Panc1 (cell line): ENCODE data around the gene SAMD4B. TPM values are rescaled to one million over a fixed set of nuclear protein-coding genes. Genes with fewer than 3 reads are reported as not detected.

Source experiments
- ATAC-seq: fragments of 200-7000 bp; cut with Tn5 transposase; 2 replicates; pipeline ENCODE4 v1.9.1; 2020; ENCODE audit warnings: mild to moderate bottlenecking, moderate library complexity
- BruUV-seq: library from RNA; stranded (reverse); fragments of 400-500 nt; replicated peaks from 2 replicates; lab custom pipeline; 2021; lab: Mats Ljungman, UMichigan
- CTCF ChIA-PET: fragments of 300-600 bp; sonication (Branson Sonifier 250); formaldehyde crosslinking; loops from one replicate; lab custom pipeline; 2022; ENCODE audit warnings: antibody characterized with exemption; lab: Charles Lee
- POLR2A ChIA-PET: fragments of 300-600 bp; sonication (Branson Sonifier 250); formaldehyde crosslinking; loops from one replicate; lab custom pipeline; 2022; ENCODE audit warnings: antibody characterized with exemption; lab: Charles Lee
- DNase-seq: peaks from one replicate; pipeline ENCODE4 v3.0.0-alpha.2; 2010; ENCODE audit warnings: low read depth, low spot score
- H3K27ac ChIP-seq: 2 replicates; pipeline ENCODE4 v1.5.1; 2011; ENCODE audit warnings: mild to moderate bottlenecking, low read length, inconsistent platforms
- H3K27me3 ChIP-seq: fragments of 200-500 bp; sonication (Bioruptor generic); 2 replicates; pipeline ENCODE4 v1.6.0; 2014; ENCODE audit warnings: low read length, inconsistent platforms; ENCODE audit not compliant: control insufficient read depth, insufficient read depth
- H3K36me3 ChIP-seq: fragments of 200-500 bp; sonication (Bioruptor generic); 2 replicates; pipeline ENCODE4 v1.5.1; 2014; ENCODE audit warnings: inconsistent platforms, mild to moderate bottlenecking, low read length, moderate library complexity; ENCODE audit not compliant: control insufficient read depth, insufficient read depth
- H3K4me1 ChIP-seq: 2 replicates; pipeline ENCODE4 v1.5.1; 2011; ENCODE audit warnings: inconsistent platforms, mild to moderate bottlenecking, low read length, moderate library complexity; ENCODE audit not compliant: control insufficient read depth, insufficient read depth
- H3K4me3 ChIP-seq, 2 experiments: 2 replicates each; pipeline ENCODE4 v1.5.1; 2011 to 2012; ENCODE audit warnings: low read depth in 2 of 2, low read length in 2 of 2, mild to moderate bottlenecking in 2 of 2, inconsistent platforms in 1 of 2, moderate library complexity in 1 of 2
- H3K9me3 ChIP-seq: fragments of 200-500 bp; sonication (Bioruptor generic); 2 replicates; pipeline ENCODE4 v1.5.1; 2014; ENCODE audit warnings: low read depth, mild to moderate bottlenecking, inconsistent platforms, low read length, moderate library complexity; ENCODE audit not compliant: control insufficient read depth, insufficient read depth
- POLR2AphosphoS5 ChIP-seq: IDR thresholded peaks from 2 replicates; pipeline ENCODE4 v1.6.1; 2012; ENCODE audit warnings: mild to moderate bottlenecking, low read depth, low read length, moderate library complexity
- REST ChIP-seq, 2 experiments: IDR thresholded peaks; 2 replicates each; pipeline ENCODE4 v1.6.1; 2011 to 2012; ENCODE audit warnings: low read depth in 2 of 2, control low read depth in 1 of 2, low read length in 1 of 2, mild to moderate bottlenecking in 1 of 2, moderate library complexity in 1 of 2; ENCODE audit not compliant: insufficient read depth in 1 of 2
- SIN3A ChIP-seq: IDR thresholded peaks from 2 replicates; pipeline ENCODE4 v1.6.1; 2012; ENCODE audit warnings: low read depth, mild to moderate bottlenecking, low read length, moderate library complexity, borderline replicate concordance; ENCODE audit not compliant: insufficient read depth
- TCF7L2 ChIP-seq: IDR thresholded peaks from 2 replicates; pipeline ENCODE4 v1.6.1; 2011; ENCODE audit warnings: mild to moderate bottlenecking, low read depth, low read length, inconsistent platforms
- in situ Hi-C: cut with HindIII; loops from 2 replicates; pipeline ENCODE4 v1.10.0; 2016; ENCODE audit warnings: low sequenced_read_pairs, low pct_unique_long_range_greater_than_20kb
- intact Hi-C: fragments of 100-400 bp; cut with micrococcal nuclease; formaldehyde crosslinking; loops from one replicate; pipeline ENCODE4 v1.10.0; 2022; ENCODE audit not compliant: unreplicated experiment
- total RNA-seq: library from RNA; stranded (reverse); gene quantifications from one replicate; pipeline ENCODE4 v1.2.1, GENCODE V29; 2021; ENCODE audit not compliant: unreplicated experiment

The SAMD4B gene
- total RNA-seq, 1 experiment from 2014 or later = 1,339 TPM

DNA sequence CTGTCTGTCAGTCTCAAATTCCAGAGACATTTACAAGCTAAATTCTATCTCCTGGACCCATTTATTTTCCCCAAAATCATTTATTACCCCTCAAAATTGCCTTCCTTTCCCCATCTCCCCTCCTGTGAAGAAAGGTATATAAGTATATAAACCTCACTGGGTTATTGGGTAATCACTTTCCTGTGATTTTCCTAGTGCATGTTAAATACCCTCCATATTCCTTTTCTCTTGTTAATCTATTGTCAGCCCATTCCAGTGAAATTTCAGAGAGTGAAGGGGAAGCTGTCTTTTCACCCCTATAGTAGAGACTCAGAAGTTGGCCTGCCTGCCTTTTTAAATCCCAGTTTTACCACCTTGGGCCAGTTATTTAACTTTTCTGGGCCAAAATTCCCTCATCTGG is 36.1 kb upstream of the SAMD4B start:
- in situ Hi-C loops = no loop called here
- ATAC-seq (no peak), DNase-seq (no peak)
- no peaks in the 10 kb centered on the region for H3K36me3 ChIP-seq
- H3K4me1 ChIP-seq = peaks cover 9% of the 10 kb centered on the region; the same call in 1 of the 2 replicates
- H3K4me3 ChIP-seq = no peak overlapping the region
- no TSS peak for BruUV-seq
- H3K27ac ChIP-seq = no peak overlapping the region
- ChIA-PET CTCF (interaction anchor here (0.5 to 4.2 kb wide), 4 partner anchors 21 to 919 kb away, joined by 3 to 27 read pairs (median 6); no protein-coding TSS in a partner anchor), POLR2A (interaction anchor here (0.6 kb wide), 1 partner anchor 627 kb away, joined by 4 read pairs; no protein-coding TSS in a partner anchor)
- peaks cover 16% of the 10 kb centered on the region; the same call in 1 of the 2 replicates for H3K27me3 ChIP-seq
- intact Hi-C loops = no loop called here
- TF ChIP-seq SIN3A = no peak
- TF ChIP-seq POLR2AphosphoS5 = no peak
- no peaks in the 10 kb centered on the region for H3K9me3 ChIP-seq

DNA sequence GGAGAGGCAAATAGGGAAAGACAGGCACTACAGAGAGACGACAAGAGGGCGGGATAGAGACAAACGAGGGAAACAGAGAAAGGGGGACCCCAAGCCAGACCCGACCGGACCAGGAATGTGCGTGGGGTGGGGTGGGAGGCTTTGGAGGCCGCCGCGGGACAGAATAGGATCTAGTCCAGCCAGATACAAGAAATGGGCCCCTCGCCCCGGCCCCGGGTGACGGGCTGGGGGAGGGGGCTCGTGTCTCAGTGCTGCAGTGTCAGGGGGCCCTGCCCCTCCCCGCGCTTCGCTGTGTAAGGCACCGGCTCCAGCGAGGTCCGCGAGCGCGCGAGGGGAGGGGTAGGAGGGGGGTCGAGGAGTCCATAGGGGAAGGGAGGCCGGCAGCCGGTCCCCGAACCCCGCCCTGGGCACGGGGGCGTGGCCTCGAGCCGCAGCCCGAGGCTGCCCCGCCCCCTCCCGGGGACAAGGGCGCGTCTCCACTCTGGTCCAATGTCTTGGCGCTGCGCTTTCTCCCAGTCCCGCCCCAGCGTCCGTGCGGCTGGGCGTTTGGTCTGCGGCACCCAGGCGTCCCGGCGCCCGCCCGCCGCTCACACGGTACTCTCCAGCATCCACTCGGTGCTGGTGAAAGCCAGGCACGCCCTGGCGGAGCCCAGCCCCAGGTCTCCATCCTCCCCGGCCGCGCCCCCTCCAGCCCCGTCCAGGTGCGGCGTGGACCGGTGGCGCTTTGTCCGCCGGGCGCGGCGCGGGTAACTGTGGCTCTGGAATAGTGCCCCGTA is 35.0 kb upstream of the SAMD4B start:
- POLR2A ChIA-PET = interaction anchor here (0.6 kb wide), 1 partner anchor 232 kb away, joined by 7 read pairs; no protein-coding TSS in a partner anchor
- Histone ChIP-seq H3K4me3 (no peak overlapping the region), H3K27ac (no peak overlapping the region), H3K9me3 (no peaks in the 10 kb centered on the region), H3K36me3 (no peaks in the 10 kb centered on the region), H3K27me3 (peaks cover 9% of the 10 kb centered on the region; the same call in 1 of the 2 replicates), H3K4me1 (peaks cover 9% of the 10 kb centered on the region; the same call in 1 of the 2 replicates)
- CTCF ChIA-PET = interaction anchor here (1.6 to 4.2 kb wide), 2 partner anchors 20 to 91 kb away, joined by 4 to 27 read pairs; no protein-coding TSS in a partner anchor
- intact Hi-C loops (no loop called here), in situ Hi-C loops (no loop called here)
- no TSS peak for BruUV-seq
- TF ChIP-seq REST (IDR thresholded peaks at IDR 0.05; ENCODE audit: insufficient read depth in 1 of 2, low read depth in 2 of 2, low read length in 1 of 2) (no peak), POLR2AphosphoS5 (no peak)
- ATAC-seq (peak; percentile 2; the same call in 1 of the 2 replicates), DNase-seq (no peak)

GRCh38 chr19:39307822-39308530 is 34.2 kb upstream of the SAMD4B start:
- H3K27me3 ChIP-seq = peaks cover 9% of the 10 kb centered on the region; the same call in 1 of the 2 replicates
- H3K36me3 ChIP-seq = no peaks in the 10 kb centered on the region
- DNase-seq = no peak
- ChIA-PET POLR2A (interaction anchor here (0.6 kb wide), 1 partner anchor 231 kb away, joined by 7 read pairs; no protein-coding TSS in a partner anchor), CTCF (interaction anchor here (0.6 to 1.6 kb wide), 3 partner anchors 20 to 104 kb away, joined by 3 to 15 read pairs (median 4); partner anchors contain the start of gene PLEKHG2)
- no peak overlapping the region for H3K27ac ChIP-seq
- no peaks in the 10 kb centered on the region for H3K9me3 ChIP-seq
- TF ChIP-seq REST (IDR thresholded peaks at IDR 0.05; ENCODE audit: insufficient read depth in 1 of 2, low read depth in 2 of 2, low read length in 1 of 2) (no peak), TCF7L2 (no peak)
- no TSS peak for BruUV-seq
- peaks cover 9% of the 10 kb centered on the region; the same call in 1 of the 2 replicates for H3K4me1 ChIP-seq
- intact Hi-C loops = no loop called here
- in situ Hi-C loops = no loop called here
- H3K4me3 ChIP-seq = no peak overlapping the region
- ATAC-seq = no peak
